WTC11 (cell line): ENCODE data around the gene TMPRSS3. TPM values are rescaled to one million over a fixed set of nuclear protein-coding genes. Genes with fewer than 3 reads are reported as not detected.

Experiments used
- ATAC-seq: fragments of 200-7000 bp; cut with Tn5 transposase; 2 replicates; pipeline ENCODE4 v1.10.0; 2021; ENCODE audit warnings: mild to moderate bottlenecking, moderate library complexity
- CTCF ChIA-PET: fragments of 300-600 bp; sonication (Branson Sonifier 250); formaldehyde crosslinking; loops from one replicate; lab custom pipeline; 2021; ENCODE audit warnings: antibody characterized with exemption; lab: Charles Lee
- POLR2A ChIA-PET: fragments of 350-600 bp; sonication (Branson Sonifier 250); formaldehyde crosslinking; loops from one replicate; lab custom pipeline; 2021; ENCODE audit warnings: antibody characterized with exemption; lab: Charles Lee
- DNase-seq: peaks from one replicate; pipeline ENCODE4 v3.0.0; 2021; ENCODE audit warnings: low spot score
- H3K27ac Mint-ChIP-seq: 2 replicates; pipeline ENCODE4 v1.8.0; 2021; ENCODE audit warnings: mixed read lengths
- H3K27me3 Mint-ChIP-seq: 2 replicates; pipeline ENCODE4 v1.8.0; 2021; ENCODE audit warnings: low read depth, mild to moderate bottlenecking, moderate library complexity, mixed read lengths
- H3K36me3 Mint-ChIP-seq: 2 replicates; pipeline ENCODE4 v1.8.0; 2021; ENCODE audit warnings: mixed read lengths
- H3K4me1 Mint-ChIP-seq: 2 replicates; pipeline ENCODE4 v1.8.0; 2022; ENCODE audit warnings: mixed read lengths
- H3K4me3 Mint-ChIP-seq: 2 replicates; pipeline ENCODE4 v1.8.0; 2021; ENCODE audit warnings: mild to moderate bottlenecking, moderate library complexity, mixed read lengths
- H3K9me3 Mint-ChIP-seq: 2 replicates; pipeline ENCODE4 v1.8.0; 2021; ENCODE audit warnings: mixed read lengths
- ETV6 ChIP-seq: sonication (generic); formaldehyde crosslinking; IDR thresholded peaks from 2 replicates; pipeline ENCODE4 v1.8.1; 2022; ENCODE audit warnings: mild to moderate bottlenecking, missing genetic modification reagents
- GTF2I ChIP-seq: fragments of 250-450 bp; sonication (Bioruptor Pico); conservative IDR thresholded peaks from 2 replicates; pipeline ENCODE4 v1.4.0; 2021; ENCODE audit warnings: mild to moderate bottlenecking
- HMGA2 ChIP-seq: fragments of 250-450 bp; sonication (Bioruptor Pico); IDR thresholded peaks from 2 replicates; pipeline ENCODE4 v1.4.0; 2021; ENCODE audit warnings: mild to moderate bottlenecking, moderate library complexity
- NFATC4 ChIP-seq: fragments of 250-450 bp; sonication (Bioruptor Pico); IDR thresholded peaks from 2 replicates; pipeline ENCODE4 v1.9.0; 2021; ENCODE audit warnings: mild to moderate bottlenecking
- NFYB ChIP-seq: sonication (generic); formaldehyde crosslinking; conservative IDR thresholded peaks from 2 replicates; pipeline ENCODE4 v1.8.0; 2022; ENCODE audit warnings: low read depth, missing genetic modification reagents
- NR2C2 ChIP-seq: sonication (generic); formaldehyde crosslinking; IDR thresholded peaks from 2 replicates; pipeline ENCODE4 v1.8.0; 2022; ENCODE audit warnings: mild to moderate bottlenecking, missing genetic modification reagents
- RORB ChIP-seq: fragments of 250-450 bp; sonication (Bioruptor Pico); IDR thresholded peaks from 2 replicates; pipeline ENCODE4 v1.9.0; 2021; ENCODE audit warnings: mild to moderate bottlenecking
- SMAD4 ChIP-seq: sonication (generic); formaldehyde crosslinking; IDR thresholded peaks from 2 replicates; pipeline ENCODE4 v1.8.0; 2022; ENCODE audit warnings: mild to moderate bottlenecking, missing genetic modification reagents
- SOX15 ChIP-seq: fragments of 250-450 bp; sonication (Bioruptor Pico); IDR thresholded peaks from 2 replicates; pipeline ENCODE4 v1.9.0; 2021; ENCODE audit warnings: mild to moderate bottlenecking
- SP1 ChIP-seq: sonication (generic); formaldehyde crosslinking; conservative IDR thresholded peaks from 2 replicates; pipeline ENCODE4 v1.8.1; 2022; ENCODE audit warnings: missing genetic modification reagents
- ZNF219 ChIP-seq: sonication (generic); formaldehyde crosslinking; IDR thresholded peaks from 2 replicates; pipeline ENCODE4 v1.8.0; 2023; ENCODE audit warnings: missing genetic modification reagents, mild to moderate bottlenecking, borderline replicate concordance
- total RNA-seq: library from RNA; stranded (reverse); gene quantifications from 3 replicates; pipeline ENCODE4 v1.2.3, GENCODE V29; 2021
- TF ChIP-seq, protein P1 (sequence below): sonication (generic); formaldehyde crosslinking; IDR thresholded peaks from 2 replicates; pipeline ENCODE4 v1.8.0; 2022; ENCODE audit warnings: mild to moderate bottlenecking, missing genetic modification reagents
- TF ChIP-seq, protein P2 (sequence below): sonication (generic); formaldehyde crosslinking; IDR thresholded peaks from 2 replicates; pipeline ENCODE4 v1.8.1; 2023; ENCODE audit warnings: mild to moderate bottlenecking, missing genetic modification reagents
- TF ChIP-seq, protein P3 (sequence below): fragments of 250-450 bp; sonication (Bioruptor Pico); IDR thresholded peaks from 2 replicates; pipeline ENCODE4 v1.9.0; 2021; ENCODE audit warnings: mild to moderate bottlenecking, borderline replicate concordance
- TF ChIP-seq, protein P4 (sequence below): fragments of 200-600 bp; IDR thresholded peaks from 2 replicates; pipeline ENCODE4 v1.8.0; 2022; ENCODE audit warnings: antibody characterized with exemption

TMPRSS3 gene
- total RNA-seq, 1 experiment from 2014 or later: 0.39 TPM

DNA sequence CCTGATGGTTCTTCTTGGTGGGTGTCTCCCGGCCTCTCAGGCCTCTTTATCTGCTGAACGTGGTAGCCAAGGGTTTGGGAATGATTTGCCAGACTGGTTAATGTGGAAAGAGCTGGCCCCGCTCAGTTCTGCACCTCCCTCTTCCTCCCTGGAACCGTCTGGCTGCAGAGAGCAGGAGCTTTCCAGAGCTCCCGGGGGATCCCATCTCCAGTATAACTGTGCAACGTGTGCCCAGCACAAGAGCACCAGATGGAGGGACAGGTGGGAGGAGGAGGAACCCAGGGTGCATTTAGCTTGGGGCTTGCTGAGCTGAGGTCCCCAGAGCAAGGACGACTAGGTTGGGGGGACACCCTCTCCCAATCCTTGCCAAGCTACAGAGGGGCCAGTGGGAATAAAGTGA is 34.6 kb downstream of the TMPRSS3 start:
- no peak for ATAC-seq
- H3K9me3 Mint-ChIP-seq: peaks cover 37% of the 10 kb centered on the region
- TF ChIP-seq SMAD4 (CRISPR knock-in tag): no peak
- no peak for TF ChIP-seq ETV6
- TF ChIP-seq SOX15 (CRISPR knock-in tag): no peak
- TF ChIP-seq, protein P1, sequence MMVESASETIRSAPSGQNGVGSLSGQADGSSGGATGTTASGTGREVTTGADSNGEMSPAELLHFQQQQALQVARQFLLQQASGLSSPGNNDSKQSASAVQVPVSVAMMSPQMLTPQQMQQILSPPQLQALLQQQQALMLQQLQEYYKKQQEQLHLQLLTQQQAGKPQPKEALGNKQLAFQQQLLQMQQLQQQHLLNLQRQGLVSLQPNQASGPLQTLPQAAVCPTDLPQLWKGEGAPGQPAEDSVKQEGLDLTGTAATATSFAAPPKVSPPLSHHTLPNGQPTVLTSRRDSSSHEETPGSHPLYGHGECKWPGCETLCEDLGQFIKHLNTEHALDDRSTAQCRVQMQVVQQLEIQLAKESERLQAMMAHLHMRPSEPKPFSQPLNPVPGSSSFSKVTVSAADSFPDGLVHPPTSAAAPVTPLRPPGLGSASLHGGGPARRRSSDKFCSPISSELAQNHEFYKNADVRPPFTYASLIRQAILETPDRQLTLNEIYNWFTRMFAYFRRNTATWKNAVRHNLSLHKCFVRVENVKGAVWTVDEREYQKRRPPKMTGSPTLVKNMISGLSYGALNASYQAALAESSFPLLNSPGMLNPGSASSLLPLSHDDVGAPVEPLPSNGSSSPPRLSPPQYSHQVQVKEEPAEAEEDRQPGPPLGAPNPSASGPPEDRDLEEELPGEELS (CRISPR knock-in tag): no peak
- TF ChIP-seq HMGA2 (CRISPR knock-in tag): no peak

DNA sequence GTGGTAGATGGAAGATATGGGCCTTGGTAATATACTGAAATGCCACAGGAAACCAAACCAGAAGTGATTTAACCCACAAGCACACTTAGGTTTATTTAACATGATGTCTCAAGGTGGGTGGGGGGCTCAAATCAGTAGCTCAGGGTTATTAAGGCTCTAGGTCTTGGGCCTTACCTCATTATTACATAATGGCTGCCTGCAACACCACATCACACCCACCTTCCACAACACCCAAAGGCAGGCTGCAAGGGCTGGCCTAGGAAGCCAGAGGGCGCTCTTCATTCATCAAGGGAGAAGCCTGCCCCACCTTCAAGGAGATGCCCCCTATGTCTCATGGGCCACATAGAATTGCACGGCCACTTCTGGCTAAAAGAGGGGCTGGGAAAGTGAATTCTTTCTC is 35.5 kb downstream of the TMPRSS3 start:
- ChIA-PET POLR2A (no interaction called here), CTCF (interaction anchor here (1.1 to 2.3 kb wide), 3 partner anchors 22 to 51 kb away, joined by 4 to 10 read pairs (median 4); no protein-coding TSS in a partner anchor)
- no peak; the same call in 1 of the 2 replicates for ATAC-seq

More for the DNA sequence above, 34.6 kb downstream of the TMPRSS3 start:
- H3K27me3 Mint-ChIP-seq: no peaks in the 10 kb centered on the region; the same call in 1 of the 2 replicates
- CTCF ChIA-PET: interaction anchor here (0.5 to 2.3 kb wide), 6 partner anchors 23 to 83 kb away, joined by 3 to 10 read pairs (median 4); no protein-coding TSS in a partner anchor
- no peak overlapping the region for H3K27ac Mint-ChIP-seq
- H3K4me1 Mint-ChIP-seq: peaks cover 2% of the 10 kb centered on the region; the same call in 1 of the 2 replicates
- H3K4me3 Mint-ChIP-seq: no peak overlapping the region
- peaks cover 12% of the 10 kb centered on the region for H3K36me3 Mint-ChIP-seq
- DNase-seq: no peak
- POLR2A ChIA-PET: no interaction called here

DNA sequence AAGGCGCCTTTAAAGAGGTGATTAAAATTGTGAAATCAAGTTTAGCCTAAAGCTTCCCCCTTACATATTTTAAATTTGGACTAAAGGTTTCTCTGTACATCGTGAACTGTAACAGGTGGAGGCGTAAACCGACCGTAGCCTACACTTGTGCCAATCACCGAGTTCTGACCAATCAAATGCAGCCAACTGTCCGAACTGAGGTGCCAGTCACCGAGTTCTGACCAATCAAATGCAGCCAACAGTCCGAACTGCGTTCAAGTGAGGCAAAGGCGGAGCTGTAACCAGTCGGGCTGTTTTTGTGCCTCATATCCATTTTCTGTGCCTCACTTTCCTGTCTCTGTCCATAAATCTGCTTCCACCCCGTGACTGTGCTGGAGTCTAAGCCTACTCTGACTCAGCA is 36.9 kb downstream of the TMPRSS3 start:
- H3K27me3 Mint-ChIP-seq: no peaks in the 10 kb centered on the region; the same call in 1 of the 2 replicates
- peaks cover 12% of the 10 kb centered on the region for H3K36me3 Mint-ChIP-seq
- ChIA-PET CTCF (interaction anchor here (1.9 to 2.0 kb wide), 2 partner anchors 20 to 22 kb away, joined by 4 read pairs; no protein-coding TSS in a partner anchor), POLR2A (no interaction called here)
- DNase-seq: no peak
- peaks cover 41% of the 10 kb centered on the region for H3K9me3 Mint-ChIP-seq
- TF ChIP-seq SP1 (CRISPR knock-in tag) (no peak), NFYB (CRISPR knock-in tag) (0 out of 2 replicates have a peak, but pooled peaks have one; percentile 31), ZNF219 (CRISPR knock-in tag) (no peak), NFATC4 (CRISPR knock-in tag) (no peak), NR2C2 (CRISPR knock-in tag) (no peak)
- TF ChIP-seq, protein P2, sequence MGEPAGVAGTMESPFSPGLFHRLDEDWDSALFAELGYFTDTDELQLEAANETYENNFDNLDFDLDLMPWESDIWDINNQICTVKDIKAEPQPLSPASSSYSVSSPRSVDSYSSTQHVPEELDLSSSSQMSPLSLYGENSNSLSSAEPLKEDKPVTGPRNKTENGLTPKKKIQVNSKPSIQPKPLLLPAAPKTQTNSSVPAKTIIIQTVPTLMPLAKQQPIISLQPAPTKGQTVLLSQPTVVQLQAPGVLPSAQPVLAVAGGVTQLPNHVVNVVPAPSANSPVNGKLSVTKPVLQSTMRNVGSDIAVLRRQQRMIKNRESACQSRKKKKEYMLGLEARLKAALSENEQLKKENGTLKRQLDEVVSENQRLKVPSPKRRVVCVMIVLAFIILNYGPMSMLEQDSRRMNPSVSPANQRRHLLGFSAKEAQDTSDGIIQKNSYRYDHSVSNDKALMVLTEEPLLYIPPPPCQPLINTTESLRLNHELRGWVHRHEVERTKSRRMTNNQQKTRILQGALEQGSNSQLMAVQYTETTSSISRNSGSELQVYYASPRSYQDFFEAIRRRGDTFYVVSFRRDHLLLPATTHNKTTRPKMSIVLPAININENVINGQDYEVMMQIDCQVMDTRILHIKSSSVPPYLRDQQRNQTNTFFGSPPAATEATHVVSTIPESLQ (CRISPR knock-in tag): no peak
- TF ChIP-seq, protein P3, sequence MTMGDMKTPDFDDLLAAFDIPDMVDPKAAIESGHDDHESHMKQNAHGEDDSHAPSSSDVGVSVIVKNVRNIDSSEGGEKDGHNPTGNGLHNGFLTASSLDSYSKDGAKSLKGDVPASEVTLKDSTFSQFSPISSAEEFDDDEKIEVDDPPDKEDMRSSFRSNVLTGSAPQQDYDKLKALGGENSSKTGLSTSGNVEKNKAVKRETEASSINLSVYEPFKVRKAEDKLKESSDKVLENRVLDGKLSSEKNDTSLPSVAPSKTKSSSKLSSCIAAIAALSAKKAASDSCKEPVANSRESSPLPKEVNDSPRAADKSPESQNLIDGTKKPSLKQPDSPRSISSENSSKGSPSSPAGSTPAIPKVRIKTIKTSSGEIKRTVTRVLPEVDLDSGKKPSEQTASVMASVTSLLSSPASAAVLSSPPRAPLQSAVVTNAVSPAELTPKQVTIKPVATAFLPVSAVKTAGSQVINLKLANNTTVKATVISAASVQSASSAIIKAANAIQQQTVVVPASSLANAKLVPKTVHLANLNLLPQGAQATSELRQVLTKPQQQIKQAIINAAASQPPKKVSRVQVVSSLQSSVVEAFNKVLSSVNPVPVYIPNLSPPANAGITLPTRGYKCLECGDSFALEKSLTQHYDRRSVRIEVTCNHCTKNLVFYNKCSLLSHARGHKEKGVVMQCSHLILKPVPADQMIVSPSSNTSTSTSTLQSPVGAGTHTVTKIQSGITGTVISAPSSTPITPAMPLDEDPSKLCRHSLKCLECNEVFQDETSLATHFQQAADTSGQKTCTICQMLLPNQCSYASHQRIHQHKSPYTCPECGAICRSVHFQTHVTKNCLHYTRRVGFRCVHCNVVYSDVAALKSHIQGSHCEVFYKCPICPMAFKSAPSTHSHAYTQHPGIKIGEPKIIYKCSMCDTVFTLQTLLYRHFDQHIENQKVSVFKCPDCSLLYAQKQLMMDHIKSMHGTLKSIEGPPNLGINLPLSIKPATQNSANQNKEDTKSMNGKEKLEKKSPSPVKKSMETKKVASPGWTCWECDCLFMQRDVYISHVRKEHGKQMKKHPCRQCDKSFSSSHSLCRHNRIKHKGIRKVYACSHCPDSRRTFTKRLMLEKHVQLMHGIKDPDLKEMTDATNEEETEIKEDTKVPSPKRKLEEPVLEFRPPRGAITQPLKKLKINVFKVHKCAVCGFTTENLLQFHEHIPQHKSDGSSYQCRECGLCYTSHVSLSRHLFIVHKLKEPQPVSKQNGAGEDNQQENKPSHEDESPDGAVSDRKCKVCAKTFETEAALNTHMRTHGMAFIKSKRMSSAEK (CRISPR knock-in tag): no peak
- H3K27ac Mint-ChIP-seq: no peak overlapping the region
- H3K4me3 Mint-ChIP-seq: no peak overlapping the region
- H3K4me1 Mint-ChIP-seq: no peaks in the 10 kb centered on the region
- 0 out of 2 replicates have a peak, but pooled peaks have one; percentile 24 for ATAC-seq

More for the DNA sequence above, 35.5 kb downstream of the TMPRSS3 start:
- H3K4me3 Mint-ChIP-seq: no peak overlapping the region
- H3K4me1 Mint-ChIP-seq: no peaks in the 10 kb centered on the region
- TF ChIP-seq RORB (CRISPR knock-in tag) (no peak), GTF2I (CRISPR knock-in tag) (peak; percentile 98), SMAD4 (CRISPR knock-in tag) (no peak)
- TF ChIP-seq, protein P4, sequence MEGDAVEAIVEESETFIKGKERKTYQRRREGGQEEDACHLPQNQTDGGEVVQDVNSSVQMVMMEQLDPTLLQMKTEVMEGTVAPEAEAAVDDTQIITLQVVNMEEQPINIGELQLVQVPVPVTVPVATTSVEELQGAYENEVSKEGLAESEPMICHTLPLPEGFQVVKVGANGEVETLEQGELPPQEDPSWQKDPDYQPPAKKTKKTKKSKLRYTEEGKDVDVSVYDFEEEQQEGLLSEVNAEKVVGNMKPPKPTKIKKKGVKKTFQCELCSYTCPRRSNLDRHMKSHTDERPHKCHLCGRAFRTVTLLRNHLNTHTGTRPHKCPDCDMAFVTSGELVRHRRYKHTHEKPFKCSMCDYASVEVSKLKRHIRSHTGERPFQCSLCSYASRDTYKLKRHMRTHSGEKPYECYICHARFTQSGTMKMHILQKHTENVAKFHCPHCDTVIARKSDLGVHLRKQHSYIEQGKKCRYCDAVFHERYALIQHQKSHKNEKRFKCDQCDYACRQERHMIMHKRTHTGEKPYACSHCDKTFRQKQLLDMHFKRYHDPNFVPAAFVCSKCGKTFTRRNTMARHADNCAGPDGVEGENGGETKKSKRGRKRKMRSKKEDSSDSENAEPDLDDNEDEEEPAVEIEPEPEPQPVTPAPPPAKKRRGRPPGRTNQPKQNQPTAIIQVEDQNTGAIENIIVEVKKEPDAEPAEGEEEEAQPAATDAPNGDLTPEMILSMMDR: peak; percentile 44; the same call in 1 of the 2 replicates
- no peak for DNase-seq
- no peaks in the 10 kb centered on the region; the same call in 1 of the 2 replicates for H3K27me3 Mint-ChIP-seq
- no peak overlapping the region for H3K27ac Mint-ChIP-seq
- peaks cover 41% of the 10 kb centered on the region for H3K9me3 Mint-ChIP-seq
- peaks cover 12% of the 10 kb centered on the region for H3K36me3 Mint-ChIP-seq
